HepG2 (cell line): Measurements from ENCODE around the gene PGPEP1. TPM values are rescaled to one million over a fixed set of nuclear protein-coding genes. Genes with fewer than 3 reads are reported as not detected.

Experiments
- HOXA9 ChIP-seq: sonication (generic); formaldehyde crosslinking; IDR thresholded peaks from 2 replicates; pipeline ENCODE4 v1.8.1; 2022; ENCODE audit warnings: missing genetic modification reagents, mild to moderate bottlenecking, moderate library complexity, borderline replicate concordance
- MIXL1 ChIP-seq: IDR thresholded peaks from 2 replicates; pipeline ENCODE4 v1.6.1; 2016
- NCOA1 ChIP-seq: sonication (generic); formaldehyde crosslinking; IDR thresholded peaks from 2 replicates; pipeline ENCODE4 v1.9.0; 2021; ENCODE audit warnings: missing genetic modification reagents
- PAXIP1 ChIP-seq: sonication (generic); formaldehyde crosslinking; conservative IDR thresholded peaks from 2 replicates; pipeline ENCODE4 v1.4.0; 2020; ENCODE audit warnings: mild to moderate bottlenecking, missing genetic modification reagents, moderate library complexity
- YY1 ChIP-seq: IDR thresholded peaks from 2 replicates; pipeline ENCODE4 v1.6.1; 2011; ENCODE audit warnings: low read length, low read depth, moderate library complexity, mild to moderate bottlenecking; ENCODE audit not compliant: insufficient read depth, insufficient replicate concordance
- ZMAT3 ChIP-seq: sonication (generic); formaldehyde crosslinking; conservative IDR thresholded peaks from 2 replicates; pipeline ENCODE4 v1.7.0; 2021; ENCODE audit warnings: missing genetic modification reagents
- ZMYM2 ChIP-seq: sonication (generic); formaldehyde crosslinking; IDR thresholded peaks from 2 replicates; pipeline ENCODE4 v1.8.0; 2022; ENCODE audit warnings: mild to moderate bottlenecking, missing genetic modification reagents
- ZNF256 ChIP-seq: sonication (generic); formaldehyde crosslinking; conservative IDR thresholded peaks from 2 replicates; pipeline ENCODE4 v1.4.0; 2020; ENCODE audit warnings: missing genetic modification reagents
- ZNF331 ChIP-seq: sonication (generic); formaldehyde crosslinking; IDR thresholded peaks from 2 replicates; pipeline ENCODE4 v1.4.0; 2020; ENCODE audit warnings: missing genetic modification reagents
- ZNF672 ChIP-seq: sonication (generic); formaldehyde crosslinking; IDR thresholded peaks from 2 replicates; pipeline ENCODE4 v1.8.1; 2022; ENCODE audit warnings: missing genetic modification reagents
- ZNF773 ChIP-seq: sonication (generic); formaldehyde crosslinking; IDR thresholded peaks from 2 replicates; pipeline ENCODE4 v1.4.0; 2020; ENCODE audit warnings: missing genetic modification reagents, borderline replicate concordance
- polyA plus RNA-seq, 8 experiments: library from polyadenylated mRNA; depleted of rRNA in 3 of 8; stranded (reverse) in 7 of 8; unstranded in 1 of 8; fragments of >200 nt; fragmentation: Illumina TruSeq in 4 of 8; extraction: Trizol in 4 of 8; gene quantifications; 2 replicates each; pipeline versions ENCODE4 v1.2.1 to v1.2.3, GENCODE V29; 2011 to 2016; ENCODE audit warnings: low read depth in 4 of 8, missing spikeins in 1 of 8, mixed read lengths in 1 of 8; ENCODE audit not compliant: insufficient read depth in 1 of 8
- total RNA-seq, 5 experiments: library from RNA; depleted of rRNA; stranded (reverse); fragments of >200 nt; fragmentation: Illumina TruSeq; extraction: Trizol; gene quantifications; 2 replicates each; pipeline ENCODE4 v1.2.3, GENCODE V29; 2016; ENCODE audit warnings: low read depth in 1 of 5
- TF ChIP-seq, protein P1 (sequence below): sonication (generic); formaldehyde crosslinking; IDR thresholded peaks from 2 replicates; pipeline ENCODE4 v1.8.0; 2022; ENCODE audit warnings: missing genetic modification reagents, mild to moderate bottlenecking, borderline replicate concordance
- TF ChIP-seq, protein P2 (sequence below): sonication (generic); formaldehyde crosslinking; IDR thresholded peaks from 2 replicates; pipeline ENCODE4 v1.4.0; 2020; ENCODE audit warnings: missing genetic modification reagents, mild to moderate bottlenecking, borderline replicate concordance
- TF ChIP-seq, protein P3 (sequence below): sonication (generic); formaldehyde crosslinking; conservative IDR thresholded peaks from 2 replicates; pipeline ENCODE4 v1.8.0; 2022; ENCODE audit warnings: low read depth, missing genetic modification reagents
- TF ChIP-seq, protein P4 (sequence below): IDR thresholded peaks from 2 replicates; pipeline ENCODE4 v1.6.1; 2016; ENCODE audit warnings: missing biosample characterization, missing genetic modification reagents, low read depth

Gene PGPEP1
- total and polyA plus RNA-seq, 2 of the 13 experiments (the other 11 are each of a cell fraction or from before 2014, with no cell fraction given), result 53.1 to 56.6 TPM

GRCh38 chr19:18364826-18365528 lies 24.6 kb downstream of the PGPEP1 start (continued):
- TF ChIP-seq ZNF331 (CRISPR knock-in tag) (peak; percentile 64), YY1 (no peak), PAXIP1 (CRISPR knock-in tag) (peak; percentile 78), ZMAT3 (CRISPR knock-in tag) (0 out of 2 replicates have a peak, but pooled peaks have one; percentile 29), HOXA9 (CRISPR knock-in tag) (no peak), ZMYM2 (CRISPR knock-in tag) (no peak), ZNF256 (CRISPR knock-in tag) (no peak), NCOA1 (CRISPR knock-in tag) (no peak; the same call in 1 of the 2 replicates), MIXL1 (CRISPR knock-in tag) (peak; percentile 58; the same call in 1 of the 2 replicates), ZNF672 (CRISPR knock-in tag) (no peak), ZNF773 (CRISPR knock-in tag) (no peak)
- TF ChIP-seq, protein P1, sequence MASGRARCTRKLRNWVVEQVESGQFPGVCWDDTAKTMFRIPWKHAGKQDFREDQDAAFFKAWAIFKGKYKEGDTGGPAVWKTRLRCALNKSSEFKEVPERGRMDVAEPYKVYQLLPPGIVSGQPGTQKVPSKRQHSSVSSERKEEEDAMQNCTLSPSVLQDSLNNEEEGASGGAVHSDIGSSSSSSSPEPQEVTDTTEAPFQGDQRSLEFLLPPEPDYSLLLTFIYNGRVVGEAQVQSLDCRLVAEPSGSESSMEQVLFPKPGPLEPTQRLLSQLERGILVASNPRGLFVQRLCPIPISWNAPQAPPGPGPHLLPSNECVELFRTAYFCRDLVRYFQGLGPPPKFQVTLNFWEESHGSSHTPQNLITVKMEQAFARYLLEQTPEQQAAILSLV, result no peak
- TF ChIP-seq, protein P2, sequence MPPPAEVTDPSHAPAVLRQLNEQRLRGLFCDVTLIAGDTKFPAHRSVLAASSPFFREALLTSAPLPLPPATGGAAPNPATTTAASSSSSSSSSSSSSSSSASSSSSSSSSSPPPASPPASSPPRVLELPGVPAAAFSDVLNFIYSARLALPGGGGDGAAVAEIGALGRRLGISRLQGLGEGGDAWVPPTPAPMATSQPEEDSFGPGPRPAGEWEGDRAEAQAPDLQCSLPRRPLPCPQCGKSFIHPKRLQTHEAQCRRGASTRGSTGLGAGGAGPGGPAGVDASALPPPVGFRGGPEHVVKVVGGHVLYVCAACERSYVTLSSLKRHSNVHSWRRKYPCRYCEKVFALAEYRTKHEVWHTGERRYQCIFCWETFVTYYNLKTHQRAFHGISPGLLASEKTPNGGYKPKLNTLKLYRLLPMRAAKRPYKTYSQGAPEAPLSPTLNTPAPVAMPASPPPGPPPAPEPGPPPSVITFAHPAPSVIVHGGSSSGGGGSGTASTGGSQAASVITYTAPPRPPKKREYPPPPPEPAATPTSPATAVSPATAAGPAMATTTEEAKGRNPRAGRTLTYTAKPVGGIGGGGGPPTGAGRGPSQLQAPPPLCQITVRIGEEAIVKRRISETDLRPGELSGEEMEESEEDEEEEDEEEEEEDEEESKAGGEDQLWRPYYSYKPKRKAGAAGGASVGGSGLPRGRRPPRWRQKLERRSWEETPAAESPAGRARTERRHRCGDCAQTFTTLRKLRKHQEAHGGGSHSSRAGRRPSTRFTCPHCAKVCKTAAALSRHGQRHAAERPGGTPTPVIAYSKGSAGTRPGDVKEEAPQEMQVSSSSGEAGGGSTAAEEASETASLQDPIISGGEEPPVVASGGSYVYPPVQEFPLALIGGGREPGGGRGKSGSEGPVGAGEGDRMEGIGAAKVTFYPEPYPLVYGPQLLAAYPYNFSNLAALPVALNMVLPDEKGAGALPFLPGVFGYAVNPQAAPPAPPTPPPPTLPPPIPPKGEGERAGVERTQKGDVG (CRISPR knock-in tag), result no peak
- TF ChIP-seq, protein P3, sequence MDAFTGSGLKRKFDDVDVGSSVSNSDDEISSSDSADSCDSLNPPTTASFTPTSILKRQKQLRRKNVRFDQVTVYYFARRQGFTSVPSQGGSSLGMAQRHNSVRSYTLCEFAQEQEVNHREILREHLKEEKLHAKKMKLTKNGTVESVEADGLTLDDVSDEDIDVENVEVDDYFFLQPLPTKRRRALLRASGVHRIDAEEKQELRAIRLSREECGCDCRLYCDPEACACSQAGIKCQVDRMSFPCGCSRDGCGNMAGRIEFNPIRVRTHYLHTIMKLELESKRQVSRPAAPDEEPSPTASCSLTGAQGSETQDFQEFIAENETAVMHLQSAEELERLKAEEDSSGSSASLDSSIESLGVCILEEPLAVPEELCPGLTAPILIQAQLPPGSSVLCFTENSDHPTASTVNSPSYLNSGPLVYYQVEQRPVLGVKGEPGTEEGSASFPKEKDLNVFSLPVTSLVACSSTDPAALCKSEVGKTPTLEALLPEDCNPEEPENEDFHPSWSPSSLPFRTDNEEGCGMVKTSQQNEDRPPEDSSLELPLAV (CRISPR knock-in tag), result no peak
- TF ChIP-seq, protein P4, sequence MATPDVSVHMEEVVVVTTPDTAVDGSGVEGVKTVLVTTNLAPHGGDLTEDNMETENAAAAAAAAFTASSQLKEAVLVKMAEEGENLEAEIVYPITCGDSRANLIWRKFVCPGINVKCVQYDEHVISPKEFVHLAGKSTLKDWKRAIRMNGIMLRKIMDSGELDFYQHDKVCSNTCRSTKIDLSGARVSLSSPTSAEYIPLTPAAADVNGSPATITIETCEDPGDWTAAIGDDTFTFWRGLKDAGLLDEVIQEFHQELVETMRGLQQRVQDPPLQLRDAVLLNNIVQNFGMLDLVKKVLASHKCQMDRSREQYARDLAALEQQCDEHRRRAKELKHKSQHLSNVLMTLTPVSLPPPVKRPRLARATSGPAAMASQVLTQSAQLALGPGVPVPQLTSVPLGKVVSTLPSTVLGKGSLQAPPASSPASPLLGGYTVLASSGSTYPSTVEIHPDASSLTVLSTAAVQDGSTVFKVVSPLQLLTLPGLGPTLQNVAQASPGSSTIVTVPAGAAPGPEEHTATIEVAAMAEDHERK, result no peak
